Activated CD4-positive, alpha-beta T cell treated with anti-CD3 and anti-CD28 coated beads for 36 hours (primary cell): ENCODE measurements around the gene SPCS1. TPM values are rescaled to one million over a fixed set of nuclear protein-coding genes. Genes with fewer than 3 reads are reported as not detected.

Source experiments
- ATAC-seq: fragments of 200-7000 bp; cut with Tn5 transposase; one replicate; pipeline ENCODE4 v1.10.0; 2021; ENCODE audit warnings: mild to moderate bottlenecking, moderate library complexity
- CTCF ChIA-PET: fragments of 350-600 bp; sonication (Branson Sonifier 250); formaldehyde crosslinking; loops from one replicate; lab custom pipeline; 2021; ENCODE audit warnings: antibody characterized with exemption; lab: Charles Lee
- POLR2A ChIA-PET: fragments of 350-600 bp; sonication (Branson Sonifier 250); formaldehyde crosslinking; loops from one replicate; lab custom pipeline; 2021; ENCODE audit warnings: antibody characterized with exemption, inconsistent platforms; lab: Charles Lee
- DNase-seq: peaks from one replicate; pipeline ENCODE4 v3.0.0-alpha.2; 2020
- H3K27ac Mint-ChIP-seq: one replicate; pipeline ENCODE4 v1.8.0; 2021; ENCODE audit warnings: mixed read lengths
- H3K27me3 Mint-ChIP-seq: one replicate; pipeline ENCODE4 v1.8.0; 2021; ENCODE audit warnings: mixed read lengths
- H3K36me3 Mint-ChIP-seq: one replicate; pipeline ENCODE4 v1.8.0; 2021; ENCODE audit warnings: low read depth, mixed read lengths
- H3K4me1 Mint-ChIP-seq: one replicate; pipeline ENCODE4 v1.8.0; 2021; ENCODE audit warnings: mixed read lengths
- H3K4me3 Mint-ChIP-seq: one replicate; pipeline ENCODE4 v1.8.0; 2021; ENCODE audit warnings: mild to moderate bottlenecking, moderate library complexity, mixed read lengths
- H3K9me3 Mint-ChIP-seq: one replicate; pipeline ENCODE4 v1.8.0; 2021; ENCODE audit warnings: low read depth, mixed read lengths
- intact Hi-C, 2 experiments: fragments of 100-400 bp; cut with DNase I in 1 of 2; cut with micrococcal nuclease in 1 of 2; formaldehyde crosslinking; loops; one replicate each; pipeline versions ENCODE4 v1.14.2 to v1.15.1; 2022 to 2024; cut with DNase I, micrococcal nuclease
- total RNA-seq, 2 experiments: library from RNA; stranded (reverse); gene quantifications; one replicate each; pipeline ENCODE4 v1.2.3, GENCODE V29; 2021

Gene SPCS1
- total RNA-seq, 2 experiments from 2014 or later: 111 to 120 TPM

- DNase-seq (no peak), ATAC-seq (no peak)
- Mint-ChIP-seq H3K4me1 (peaks cover 57% of the 10 kb centered on the region), H3K27me3 (no peaks in the 10 kb centered on the region), H3K27ac (peak overlapping the region; percentile 95), H3K36me3 (peaks cover 55% of the 10 kb centered on the region), H3K9me3 (no peaks in the 10 kb centered on the region), H3K4me3 (peak overlapping the region; percentile 22)
- POLR2A ChIA-PET: interaction anchor here (0.8 to 1.2 kb wide), 4 partner anchors 10 to 116 kb away, joined by 4 to 12 read pairs (median 4); partner anchors contain the start of gene GLT8D1
- CTCF ChIA-PET: interaction anchor here (0.8 to 2.9 kb wide), 4 partner anchors 10 to 224 kb away, joined by 3 to 13 read pairs (median 4); no protein-coding TSS in a partner anchor
- intact Hi-C loops: loop anchor here (1.0 to 10.0 kb wide), 4 partner anchors 10 to 1203 kb away; partner anchors contain the start of genes ABHD14A (in 1 of the 2), ABHD14B (in 1 of the 2), ACTR8 (in 1 of the 2) and WDR82 (in 1 of the 2)
These were observed 24.3 kb upstream of the SPCS1 start for GRCh38 chr3:52681596-52681995.

DNA sequence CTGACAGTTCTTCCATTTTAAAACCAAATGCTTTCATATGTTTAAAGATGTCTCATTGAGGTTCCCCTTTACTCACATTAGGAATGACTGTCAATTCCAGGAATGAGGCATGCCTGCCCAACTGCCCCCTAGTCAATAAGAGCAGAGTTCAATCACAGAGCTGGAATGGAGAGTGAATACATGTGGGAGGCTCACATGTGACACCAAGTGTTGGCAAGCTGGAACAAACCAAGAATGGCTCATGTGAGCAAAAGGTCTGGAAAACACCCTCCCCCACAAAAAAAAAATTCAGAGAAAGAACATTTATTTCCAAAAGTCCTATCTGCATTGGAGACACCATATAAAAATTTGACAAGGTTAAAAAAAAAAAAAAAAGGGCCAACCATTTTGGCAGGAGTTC is 23.9 kb upstream of the SPCS1 start:
- peak; percentile 68 for DNase-seq
- Mint-ChIP-seq H3K4me3 (peak overlapping the region; percentile 22), H3K4me1 (peaks cover 60% of the 10 kb centered on the region), H3K27ac (peak overlapping the region; percentile 95), H3K9me3 (no peaks in the 10 kb centered on the region), H3K36me3 (peaks cover 55% of the 10 kb centered on the region), H3K27me3 (no peaks in the 10 kb centered on the region)
- POLR2A ChIA-PET: interaction anchor here (0.5 to 1.2 kb wide), 5 partner anchors 11 to 116 kb away, joined by 4 to 12 read pairs (median 4); partner anchors contain the start of gene GLT8D1
- intact Hi-C loops: loop anchor here (1.0 to 10.0 kb wide), 4 partner anchors 11 to 1203 kb away; partner anchors contain the start of genes ABHD14A (in 1 of the 2), ABHD14B (in 1 of the 2), ACTR8 (in 1 of the 2) and WDR82 (in 1 of the 2)
- CTCF ChIA-PET: interaction anchor here (1.0 to 2.9 kb wide), 3 partner anchors 11 to 90 kb away, joined by 4 to 13 read pairs (median 5); no protein-coding TSS in a partner anchor
- peak; percentile 47 for ATAC-seq

- POLR2A ChIA-PET: interaction anchor here (0.6 kb wide), 2 partner anchors 43 to 131 kb away, joined by 4 to 5 read pairs; no protein-coding TSS in a partner anchor
- Mint-ChIP-seq H3K4me3 (peak overlapping the region; percentile 99), H3K27me3 (no peaks in the 10 kb centered on the region), H3K36me3 (peaks cover 63% of the 10 kb centered on the region), H3K27ac (peak overlapping the region; percentile 69), H3K9me3 (no peaks in the 10 kb centered on the region), H3K4me1 (peaks cover 76% of the 10 kb centered on the region)
- ATAC-seq: no peak
- intact Hi-C loops: loop anchor here (2.0 to 10.0 kb wide), 4 partner anchors 409 to 1201 kb away; partner anchors contain the start of genes ABHD14A (in 1 of the 2), ABHD14B (in 1 of the 2), ACTR8 (in 1 of the 2) and DCP1A (in 1 of the 2)
- no peak for DNase-seq
- CTCF ChIA-PET: interaction anchor here (0.7 kb wide), 1 partner anchor 12 kb away, joined by 3 read pairs; no protein-coding TSS in a partner anchor
These were observed 22.3 kb upstream of the SPCS1 start for GRCh38 chr3:52683611-52684010.

DNA sequence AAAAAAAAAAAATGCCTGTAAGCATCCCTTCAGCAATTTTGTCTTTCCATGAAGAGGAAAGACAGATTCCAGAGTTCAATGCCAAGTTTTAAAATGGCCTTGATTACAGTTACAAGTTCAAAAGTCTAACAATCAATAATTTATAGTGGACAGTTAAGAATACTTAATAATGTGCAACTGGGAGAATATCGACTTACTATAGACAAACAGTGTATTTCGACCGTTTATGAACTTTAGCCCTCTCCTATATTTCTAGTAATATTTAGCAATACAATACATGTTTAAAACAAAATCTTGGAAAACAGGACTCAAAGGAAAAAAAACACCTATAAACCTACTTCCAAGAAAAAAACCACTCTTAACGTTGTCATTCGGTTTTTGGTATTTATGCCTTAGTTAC is 21.7 kb upstream of the SPCS1 start:
- ATAC-seq (no peak), DNase-seq (no peak)
- Mint-ChIP-seq H3K9me3 (no peaks in the 10 kb centered on the region), H3K27ac (peak overlapping the region; percentile 99), H3K4me3 (peak overlapping the region; percentile 99), H3K36me3 (peaks cover 63% of the 10 kb centered on the region), H3K27me3 (no peaks in the 10 kb centered on the region), H3K4me1 (peaks cover 77% of the 10 kb centered on the region)
- CTCF ChIA-PET: interaction anchor here (0.7 to 1.4 kb wide), 3 partner anchors 12 to 209 kb away, joined by 3 to 4 read pairs (median 3); no protein-coding TSS in a partner anchor
- intact Hi-C loops: loop anchor here (2.0 to 10.0 kb wide), 4 partner anchors 409 to 1201 kb away; partner anchors contain the start of genes ABHD14A (in 1 of the 2), ABHD14B (in 1 of the 2), ACTR8 (in 1 of the 2) and DCP1A (in 1 of the 2)
- POLR2A ChIA-PET: interaction anchor here (0.6 kb wide), 2 partner anchors 43 to 131 kb away, joined by 4 to 5 read pairs; no protein-coding TSS in a partner anchor

DNA sequence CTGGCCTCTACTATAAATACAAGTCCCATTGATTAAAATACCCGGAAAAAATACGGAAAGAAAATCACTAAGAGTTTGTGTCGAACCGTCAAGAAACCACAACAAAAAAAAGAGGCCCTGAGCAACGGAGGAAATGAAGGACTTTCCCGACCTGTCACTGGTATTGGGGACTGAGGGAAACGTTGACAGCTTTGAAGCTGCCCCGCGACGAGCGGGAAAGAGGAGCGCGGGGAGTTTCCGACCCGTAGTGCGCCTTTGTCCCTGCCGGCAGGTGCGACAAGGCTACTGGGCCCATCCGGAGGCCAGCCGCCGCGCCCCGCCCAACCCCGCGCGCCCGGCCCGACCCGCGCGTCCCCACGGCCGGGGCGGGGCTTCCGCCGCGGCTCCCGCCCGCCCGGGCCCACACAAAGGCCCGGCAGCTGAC is 20.6 kb upstream of the SPCS1 start:
- Mint-ChIP-seq H3K9me3 (no peaks in the 10 kb centered on the region), H3K27ac (peak overlapping the region; percentile 99), H3K4me1 (peaks cover 75% of the 10 kb centered on the region), H3K4me3 (peak overlapping the region; percentile 99), H3K27me3 (no peaks in the 10 kb centered on the region), H3K36me3 (peaks cover 62% of the 10 kb centered on the region)
- DNase-seq (peak; percentile 92), ATAC-seq (peak; percentile 73)
- CTCF ChIA-PET: interaction anchor here (0.7 to 1.4 kb wide), 4 partner anchors 13 to 208 kb away, joined by 3 to 4 read pairs (median 3); no protein-coding TSS in a partner anchor
- intact Hi-C loops: loop anchor here (1.0 to 10.0 kb wide), 13 partner anchors 21 to 1200 kb away; partner anchors contain the start of genes SPCS1 (in 2 of the 2), WDR82 (in 2 of the 2), ABHD14A (in 1 of the 2) and ABHD14B (in 1 of the 2)
- POLR2A ChIA-PET: interaction anchor here (1.0 to 3.8 kb wide), 4 partner anchors 12 to 149 kb away, joined by 3 to 11 read pairs (median 6); partner anchors contain the start of genes GLT8D1, SPCS1 and UQCC5

- Mint-ChIP-seq H3K27me3 (no peaks in the 10 kb centered on the region), H3K4me1 (peaks cover 75% of the 10 kb centered on the region)
- CTCF ChIA-PET: interaction anchor here (1.2 to 1.4 kb wide), 2 partner anchors 15 to 207 kb away, joined by 3 to 4 read pairs; no protein-coding TSS in a partner anchor
These were observed 19.9 kb upstream of the SPCS1 start, which contains the start of the genes GNL3 and PBRM1 for GRCh38 chr3:52685709-52686691. Gene GNL3 (plus strand): TSS chr3:52686032. CDS start chr3:52686093, 61 bp downstream. Gene PBRM1 (minus strand): TSS chr3:52685913.

GRCh38 chr3:52688266-52688665 is 17.6 kb upstream of the SPCS1 start:
- ChIA-PET POLR2A (interaction anchor here (0.5 to 3.8 kb wide), 3 partner anchors 17 to 22 kb away, joined by 5 to 16 read pairs (median 11); partner anchors contain the start of genes GLT8D1 and SPCS1), CTCF (interaction anchor here (0.6 to 1.1 kb wide), 3 partner anchors 9 to 196 kb away, joined by 3 to 4 read pairs (median 3); no protein-coding TSS in a partner anchor)
- Mint-ChIP-seq H3K36me3 (peaks cover 74% of the 10 kb centered on the region), H3K27me3 (no peaks in the 10 kb centered on the region), H3K27ac (peak overlapping the region; percentile 98), H3K4me1 (peaks cover 71% of the 10 kb centered on the region), H3K4me3 (peak overlapping the region; percentile 99), H3K9me3 (no peaks in the 10 kb centered on the region)
- no peak for DNase-seq
- intact Hi-C loops: loop anchor here (5.0 to 10.0 kb wide), 6 partner anchors 209 to 1197 kb away; partner anchors contain the start of genes WDR82 (in 2 of the 2), ABHD14A (in 1 of the 2), ABHD14B (in 1 of the 2) and ACTR8 (in 1 of the 2)
- no peak for ATAC-seq

More at GRCh38 chr3:52685709-52686691, 19.9 kb upstream of the SPCS1 start, which contains the start of the genes GNL3 and PBRM1:
- no peaks in the 10 kb centered on the region for H3K9me3 Mint-ChIP-seq
- POLR2A ChIA-PET: interaction anchor here (1.0 to 3.8 kb wide), 6 partner anchors 10 to 150 kb away, joined by 3 to 16 read pairs (median 8); partner anchors contain the start of genes GLT8D1, SPCS1 and UQCC5
- H3K4me3 Mint-ChIP-seq: peak within 1 kb of the TSS; percentile 99
- H3K36me3 Mint-ChIP-seq: peaks cover 66% of the 10 kb centered on the region
- ATAC-seq (peak; percentile 70), DNase-seq (peak; percentile 97)
- intact Hi-C loops: loop anchor here (1.0 to 10.0 kb wide), 15 partner anchors 20 to 1199 kb away; partner anchors contain the start of genes SPCS1 (in 2 of the 2), UQCC5 (in 2 of the 2), WDR82 (in 2 of the 2) and ABHD14A (in 1 of the 2)
- peak within 1 kb of the TSS; percentile 99 for H3K27ac Mint-ChIP-seq

DNA sequence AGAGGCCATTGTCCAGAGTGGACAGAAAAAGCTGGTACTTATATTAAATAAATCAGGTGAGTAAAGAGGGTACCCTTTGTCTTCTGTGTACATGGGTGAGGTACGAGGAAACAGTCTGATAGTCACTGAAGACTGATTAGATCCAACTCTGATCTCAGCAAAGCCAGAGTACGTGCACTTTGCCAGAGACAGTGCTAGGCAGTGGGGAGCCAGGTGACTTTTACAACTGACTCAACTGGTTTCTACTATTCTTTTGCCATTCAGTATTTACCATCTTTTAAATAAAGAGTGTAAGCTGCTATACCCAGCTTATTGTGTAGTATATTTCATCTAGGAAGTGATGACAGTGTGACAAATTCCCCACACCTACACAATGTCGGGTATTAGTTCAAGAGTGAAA is 16.8 kb upstream of the SPCS1 start:
- Mint-ChIP-seq H3K27me3 (no peaks in the 10 kb centered on the region), H3K4me3 (peak overlapping the region; percentile 99), H3K4me1 (peaks cover 68% of the 10 kb centered on the region), H3K36me3 (peaks cover 82% of the 10 kb centered on the region), H3K9me3 (no peaks in the 10 kb centered on the region), H3K27ac (peak overlapping the region; percentile 98)
- ChIA-PET CTCF (interaction anchor here (0.7 to 1.4 kb wide), 3 partner anchors 8 to 16 kb away, joined by 3 to 4 read pairs (median 3); no protein-coding TSS in a partner anchor), POLR2A (interaction anchor here (3.7 kb wide), 1 partner anchor 17 kb away, joined by 16 read pairs; the partner anchor contains the start of genes GLT8D1 and SPCS1)
- DNase-seq (no peak), ATAC-seq (no peak)
- intact Hi-C loops: loop anchor here (5.0 to 10.0 kb wide), 6 partner anchors 208 to 1196 kb away; partner anchors contain the start of genes WDR82 (in 2 of the 2), ABHD14A (in 1 of the 2), ABHD14B (in 1 of the 2) and ACTR8 (in 1 of the 2)

DNA sequence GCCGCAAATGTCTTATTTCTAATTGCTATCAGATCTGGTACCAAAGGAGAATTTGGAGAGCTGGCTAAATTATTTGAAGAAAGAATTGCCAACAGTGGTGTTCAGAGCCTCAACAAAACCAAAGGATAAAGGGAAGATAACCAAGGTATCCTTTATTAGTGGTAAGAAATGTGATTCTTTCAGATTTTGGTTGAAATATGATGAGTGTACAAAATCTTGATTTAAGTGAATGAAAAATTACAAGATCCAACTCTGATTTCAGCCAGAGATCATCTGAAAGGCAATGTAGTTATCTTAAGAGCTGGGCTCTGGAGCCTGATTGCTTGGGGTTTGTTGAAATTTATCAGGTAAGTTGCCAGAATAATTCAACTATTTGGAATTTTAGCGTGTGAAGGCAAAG is 15.3 kb upstream of the SPCS1 start:
- ATAC-seq (no peak), DNase-seq (no peak)
- intact Hi-C loops: no loop called here
- ChIA-PET CTCF (interaction anchor here (1.0 to 1.2 kb wide), 3 partner anchors 11 to 15 kb away, joined by 3 to 4 read pairs (median 3); partner anchors contain the start of genes GLT8D1 and SPCS1), POLR2A (interaction anchor here (1.0 to 1.1 kb wide), 2 partner anchors 13 to 15 kb away, joined by 3 to 4 read pairs; partner anchors contain the start of genes GLT8D1 and SPCS1)
- H3K4me1 Mint-ChIP-seq: peaks cover 71% of the 10 kb centered on the region
- H3K9me3 Mint-ChIP-seq: no peaks in the 10 kb centered on the region
- H3K4me3 Mint-ChIP-seq: no peak overlapping the region
- no peaks in the 10 kb centered on the region for H3K27me3 Mint-ChIP-seq
- H3K36me3 Mint-ChIP-seq: peaks cover 88% of the 10 kb centered on the region
- H3K27ac Mint-ChIP-seq: peak overlapping the region; percentile 80
